GM19035 (cell line): ENCODE measurements around the gene SLC36A3.
"Not testable (repeated sequence)": the region's sequence is repeated elsewhere in the genome, so short reads cannot be mapped to it uniquely, and the experiment has no call there.

Experiments used
- ATAC-seq: cut with Tn5 transposase; IDR thresholded peaks from one replicate; pipeline ENCODE4 v1.9.1; 2021; ENCODE audit not compliant: unreplicated experiment

Gene SLC36A3

GRCh38 chr5:151309266-151309665 is 5.7 kb upstream of the SLC36A3 start:
- not testable (repeated sequence) for ATAC-seq

GRCh38 chr5:151298063-151298855 is 5.3 kb downstream of the SLC36A3 start:
- ATAC-seq = no peak

GRCh38 chr5:151296974-151297373 is 6.6 kb downstream of the SLC36A3 start:
- ATAC-seq = no peak

- no peak for ATAC-seq
Observed at GRCh38 chr5:151296478-151296830, 7.1 kb downstream of the SLC36A3 start.

GRCh38 chr5:151295791-151296477 is 7.6 kb downstream of the SLC36A3 start:
- no peak for ATAC-seq

GRCh38 chr5:151295138-151295537 is 8.4 kb downstream of the SLC36A3 start:
- no peak for ATAC-seq

- ATAC-seq = no peak
Observed at GRCh38 chr5:151293624-151294023, 9.9 kb downstream of the SLC36A3 start.

GRCh38 chr5:151288180-151288579 is 15.4 kb downstream of the SLC36A3 start:
- no peak for ATAC-seq

GRCh38 chr5:151286246-151286645 is 17.3 kb downstream of the SLC36A3 start:
- ATAC-seq = no peak

GRCh38 chr5:151285683-151286082 is 17.9 kb downstream of the SLC36A3 start:
- ATAC-seq = no peak

GRCh38 chr5:151284392-151284967 is 19.1 kb downstream of the SLC36A3 start:
- no peak for ATAC-seq

GRCh38 chr5:151283120-151283825 is 20.3 kb downstream of the SLC36A3 start:
- ATAC-seq = no peak

- no peak for ATAC-seq
Observed at GRCh38 chr5:151281001-151281639, 22.4 kb downstream of the SLC36A3 start.

GRCh38 chr5:151280443-151280842 is 23.1 kb downstream of the SLC36A3 start:
- no peak for ATAC-seq

- no peak for ATAC-seq
Observed at GRCh38 chr5:151278845-151279244, 24.7 kb downstream of the SLC36A3 start.

- ATAC-seq = no peak
Observed at GRCh38 chr5:151275803-151276202, 27.8 kb downstream of the SLC36A3 start.

- no peak for ATAC-seq
Observed at GRCh38 chr5:151274666-151275065, 28.9 kb downstream of the SLC36A3 start.

GRCh38 chr5:151271336-151271735 is 32.2 kb downstream of the SLC36A3 start:
- no peak for ATAC-seq

- ATAC-seq = peak; percentile 84
Observed at GRCh38 chr5:151270599-151270998, 33.0 kb downstream of the SLC36A3 start.

- ATAC-seq = no peak
Observed at GRCh38 chr5:151267491-151268260, 35.9 kb downstream of the SLC36A3 start.
